Stimulated activated CD8-positive, alpha-beta memory T cell treated with anti-CD3 and anti-CD28 coated beads, Interleukin-2, amount 100 ng/mL, for 48 hours (primary cell): Measurements from ENCODE around the gene EEIG2.
"Not testable (repeated sequence)": the region's sequence is repeated elsewhere in the genome, so short reads cannot be mapped to it uniquely, and the experiment has no call there.

Experiments used
- DNase-seq, 2 donors: peaks; one replicate each; pipeline ENCODE4 v3.0.0-alpha.2; 2020; ENCODE audit warnings: low read depth in 2 of 2

EEIG2 gene

GRCh38 chr1:108547493-108547892 lies 12.4 kb upstream of the EEIG2 start:
- not testable (repeated sequence) for DNase-seq

GRCh38 chr1:108551137-108551862 lies 8.6 kb upstream of the EEIG2 start:
- no peak for DNase-seq

- DNase-seq, result no peak
Measured at GRCh38 chr1:108553905-108554304, 6.0 kb upstream of the EEIG2 start.

- DNase-seq, result no peak
Measured at GRCh38 chr1:108554682-108555427, 5.0 kb upstream of the EEIG2 start.

- DNase-seq, result no peak
Measured at GRCh38 chr1:108556066-108556465, 3.8 kb upstream of the EEIG2 start.

- DNase-seq, result no peak
Measured at GRCh38 chr1:108556499-108556898, 3.4 kb upstream of the EEIG2 start.

- no peak for DNase-seq
Measured at GRCh38 chr1:108557296-108557695, 2.6 kb upstream of the EEIG2 start.

GRCh38 chr1:108560189-108560873 lies 431 bp downstream of the EEIG2 start:
- DNase-seq, result no peak

- DNase-seq, result peak; percentile 14 to 17
Measured at GRCh38 chr1:108560874-108561459, 1.1 kb downstream of the EEIG2 start.

- DNase-seq, result peak; percentile 73 to 76
Measured at GRCh38 chr1:108561689-108562326, 1.9 kb downstream of the EEIG2 start.

- no peak for DNase-seq
Measured at GRCh38 chr1:108563808-108564207, 3.9 kb downstream of the EEIG2 start.

- no peak for DNase-seq
Measured at GRCh38 chr1:108565081-108565480, 5.2 kb downstream of the EEIG2 start.

- DNase-seq, result no peak
Measured at GRCh38 chr1:108565512-108565911, 5.6 kb downstream of the EEIG2 start.

GRCh38 chr1:108568589-108568988 lies 8.7 kb downstream of the EEIG2 start:
- no peak for DNase-seq

- no peak for DNase-seq
Measured at GRCh38 chr1:108569097-108569728, 9.3 kb downstream of the EEIG2 start.

- DNase-seq, result no peak
Measured at GRCh38 chr1:108570128-108570527, 10.2 kb downstream of the EEIG2 start.

GRCh38 chr1:108570998-108571401 lies 11.1 kb downstream of the EEIG2 start:
- DNase-seq, result no peak

GRCh38 chr1:108572182-108572581 lies 12.3 kb downstream of the EEIG2 start:
- no peak for DNase-seq

GRCh38 chr1:108573183-108573582 lies 13.3 kb downstream of the EEIG2 start:
- DNase-seq, result no peak

GRCh38 chr1:108574008-108574407 lies 14.1 kb downstream of the EEIG2 start:
- no peak for DNase-seq

- DNase-seq, result no peak
Measured at GRCh38 chr1:108575375-108575774, 15.5 kb downstream of the EEIG2 start.
